Gastroesophageal sphincter (tissue), 3 donors: ENCODE measurements around the gene NPIPA1.
"Not testable (repeated sequence)": the region's sequence is repeated elsewhere in the genome, so short reads cannot be mapped to it uniquely, and the experiment has no call there.

Experiments
- POLR2A ChIP-seq, 2 donors: fragments of 450-650 bp; IDR thresholded peaks; one replicate each; pipeline ENCODE4 v1.6.1; 2017; ENCODE audit warnings: antibody characterized with exemption in 2 of 2, mild to moderate bottlenecking in 2 of 2, moderate library complexity in 1 of 2
- TF ChIP-seq, protein P1 (sequence below), 4 experiments: fragments of 200-600 bp in 2 of 4; fragments of 450-650 bp in 2 of 4; sonication (generic) in 1 of 4; IDR thresholded peaks; one replicate each; pipeline ENCODE4 v1.5.1; 2017 to 2019; ENCODE audit warnings: antibody characterized with exemption in 4 of 4, mild to moderate bottlenecking in 2 of 4, moderate library complexity in 2 of 4

DNA sequence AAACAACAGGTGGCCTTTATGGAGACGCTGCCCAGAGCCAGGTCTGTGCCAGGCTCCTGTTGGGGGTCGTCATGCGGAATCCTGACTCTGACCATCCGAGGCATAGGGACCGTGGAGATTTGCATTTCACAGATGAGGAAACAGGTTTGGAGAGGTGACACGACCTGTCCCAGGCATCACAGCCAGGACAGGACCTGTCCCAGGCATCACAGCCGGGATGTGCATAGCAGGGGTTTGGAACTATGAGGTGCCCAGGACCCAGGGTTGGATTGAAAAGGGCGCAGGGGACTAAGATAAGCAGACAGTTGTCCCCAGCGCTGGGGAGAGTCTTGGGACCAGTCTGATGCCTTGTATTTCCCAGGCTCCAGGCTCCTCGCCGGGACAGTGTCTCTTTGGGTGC is 24.7 kb upstream of the NPIPA1 start:
- TF ChIP-seq POLR2A (IDR thresholded peaks at IDR 0.05): not testable (repeated sequence)
- TF ChIP-seq, protein P1, sequence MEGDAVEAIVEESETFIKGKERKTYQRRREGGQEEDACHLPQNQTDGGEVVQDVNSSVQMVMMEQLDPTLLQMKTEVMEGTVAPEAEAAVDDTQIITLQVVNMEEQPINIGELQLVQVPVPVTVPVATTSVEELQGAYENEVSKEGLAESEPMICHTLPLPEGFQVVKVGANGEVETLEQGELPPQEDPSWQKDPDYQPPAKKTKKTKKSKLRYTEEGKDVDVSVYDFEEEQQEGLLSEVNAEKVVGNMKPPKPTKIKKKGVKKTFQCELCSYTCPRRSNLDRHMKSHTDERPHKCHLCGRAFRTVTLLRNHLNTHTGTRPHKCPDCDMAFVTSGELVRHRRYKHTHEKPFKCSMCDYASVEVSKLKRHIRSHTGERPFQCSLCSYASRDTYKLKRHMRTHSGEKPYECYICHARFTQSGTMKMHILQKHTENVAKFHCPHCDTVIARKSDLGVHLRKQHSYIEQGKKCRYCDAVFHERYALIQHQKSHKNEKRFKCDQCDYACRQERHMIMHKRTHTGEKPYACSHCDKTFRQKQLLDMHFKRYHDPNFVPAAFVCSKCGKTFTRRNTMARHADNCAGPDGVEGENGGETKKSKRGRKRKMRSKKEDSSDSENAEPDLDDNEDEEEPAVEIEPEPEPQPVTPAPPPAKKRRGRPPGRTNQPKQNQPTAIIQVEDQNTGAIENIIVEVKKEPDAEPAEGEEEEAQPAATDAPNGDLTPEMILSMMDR (IDR thresholded peaks at IDR 0.05): not testable (repeated sequence)
